ENCODE results near the gene FAM81B.

The FAM81B gene

DNA sequence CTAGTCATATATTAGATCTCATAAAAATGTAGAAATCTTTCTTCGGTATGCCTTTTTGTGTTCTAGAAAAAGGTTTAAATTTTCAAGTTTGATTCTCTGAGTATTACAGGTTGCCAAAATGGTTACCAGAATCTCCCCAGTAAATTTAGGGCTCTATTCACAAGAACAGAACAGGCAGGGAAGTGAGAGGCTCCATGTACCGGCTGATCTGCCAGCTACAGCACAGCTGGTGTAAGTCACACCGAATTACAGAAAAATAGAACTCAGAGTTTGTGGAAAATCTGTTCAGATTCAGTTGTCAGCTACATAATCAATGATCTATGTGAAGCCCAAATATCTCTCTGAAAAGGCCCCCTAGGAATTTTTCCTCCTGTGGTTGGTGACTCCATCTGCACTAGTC is 10.5 kb downstream of the FAM81B start:
- DNase-seq (ENCODE audit: insufficient read length, low spot score) (no peak), FAIRE-seq (no peak)
- TF ChIP-seq, protein P1, sequence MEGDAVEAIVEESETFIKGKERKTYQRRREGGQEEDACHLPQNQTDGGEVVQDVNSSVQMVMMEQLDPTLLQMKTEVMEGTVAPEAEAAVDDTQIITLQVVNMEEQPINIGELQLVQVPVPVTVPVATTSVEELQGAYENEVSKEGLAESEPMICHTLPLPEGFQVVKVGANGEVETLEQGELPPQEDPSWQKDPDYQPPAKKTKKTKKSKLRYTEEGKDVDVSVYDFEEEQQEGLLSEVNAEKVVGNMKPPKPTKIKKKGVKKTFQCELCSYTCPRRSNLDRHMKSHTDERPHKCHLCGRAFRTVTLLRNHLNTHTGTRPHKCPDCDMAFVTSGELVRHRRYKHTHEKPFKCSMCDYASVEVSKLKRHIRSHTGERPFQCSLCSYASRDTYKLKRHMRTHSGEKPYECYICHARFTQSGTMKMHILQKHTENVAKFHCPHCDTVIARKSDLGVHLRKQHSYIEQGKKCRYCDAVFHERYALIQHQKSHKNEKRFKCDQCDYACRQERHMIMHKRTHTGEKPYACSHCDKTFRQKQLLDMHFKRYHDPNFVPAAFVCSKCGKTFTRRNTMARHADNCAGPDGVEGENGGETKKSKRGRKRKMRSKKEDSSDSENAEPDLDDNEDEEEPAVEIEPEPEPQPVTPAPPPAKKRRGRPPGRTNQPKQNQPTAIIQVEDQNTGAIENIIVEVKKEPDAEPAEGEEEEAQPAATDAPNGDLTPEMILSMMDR (IDR thresholded peaks at IDR 0.05; ENCODE audit: insufficient read depth, missing control alignments) = no peak

DNA sequence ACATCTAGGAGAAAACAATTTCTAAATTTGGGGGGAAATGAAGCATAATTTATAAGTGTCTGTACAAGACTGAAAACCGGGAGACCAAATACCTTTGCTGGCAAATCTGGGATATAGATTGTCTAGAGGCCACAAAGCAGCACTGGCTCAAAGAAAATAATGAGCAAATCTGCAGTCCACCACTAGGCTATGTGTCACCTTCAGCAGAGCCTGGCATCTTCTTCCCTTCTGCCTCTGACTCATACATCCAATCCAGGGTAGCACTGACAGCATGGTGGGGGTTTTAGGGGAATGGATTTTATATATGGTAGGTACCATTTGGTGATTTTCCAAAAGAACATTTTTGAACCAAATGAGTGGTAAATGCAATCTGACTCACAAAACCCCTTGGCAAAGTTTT is 12.8 kb downstream of the FAM81B start:
- no peak for DNase-seq (ENCODE audit: insufficient read length, low spot score)

DNA sequence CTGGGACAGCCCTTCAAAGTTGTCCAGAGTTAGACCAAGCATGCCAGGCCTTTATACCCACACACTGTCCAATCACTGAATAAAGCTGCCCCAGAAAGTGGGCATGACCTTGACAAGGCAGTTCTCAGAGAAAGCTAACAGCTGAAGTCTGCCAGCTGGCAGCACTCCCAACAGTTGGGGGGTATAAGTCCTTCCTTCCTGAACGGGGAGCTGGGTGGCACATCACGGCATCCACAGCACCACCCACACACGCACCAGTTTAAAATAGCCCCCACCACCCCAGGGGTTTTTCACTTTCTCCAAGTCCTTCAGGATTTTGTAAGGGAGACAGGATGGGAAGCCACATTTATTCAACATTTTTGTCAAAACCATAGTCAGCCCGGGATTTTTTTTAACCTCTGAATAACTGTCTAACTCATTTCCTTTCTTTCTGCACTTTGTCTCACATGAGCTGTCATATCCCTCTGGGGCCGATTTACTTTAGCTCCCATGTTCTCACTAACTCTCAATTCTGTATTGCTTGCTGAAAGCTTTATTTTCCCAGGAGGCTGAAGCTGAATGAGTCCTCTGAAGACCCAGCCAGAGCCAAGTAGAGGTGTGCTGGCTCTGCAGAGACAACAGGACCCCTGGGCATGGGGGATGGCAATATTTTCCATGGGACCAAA is 15.4 kb downstream of the FAM81B start:
- FAIRE-seq (no peak), DNase-seq (ENCODE audit: insufficient read length, low spot score) (no peak)
- TF ChIP-seq, protein P1 (IDR thresholded peaks at IDR 0.05; ENCODE audit: insufficient read depth, missing control alignments) = no peak

More for the DNA sequence above, 12.8 kb downstream of the FAM81B start:
- FAIRE-seq = no peak
- TF ChIP-seq, protein P1 (IDR thresholded peaks at IDR 0.05; ENCODE audit: insufficient read depth, missing control alignments) = no peak

DNA sequence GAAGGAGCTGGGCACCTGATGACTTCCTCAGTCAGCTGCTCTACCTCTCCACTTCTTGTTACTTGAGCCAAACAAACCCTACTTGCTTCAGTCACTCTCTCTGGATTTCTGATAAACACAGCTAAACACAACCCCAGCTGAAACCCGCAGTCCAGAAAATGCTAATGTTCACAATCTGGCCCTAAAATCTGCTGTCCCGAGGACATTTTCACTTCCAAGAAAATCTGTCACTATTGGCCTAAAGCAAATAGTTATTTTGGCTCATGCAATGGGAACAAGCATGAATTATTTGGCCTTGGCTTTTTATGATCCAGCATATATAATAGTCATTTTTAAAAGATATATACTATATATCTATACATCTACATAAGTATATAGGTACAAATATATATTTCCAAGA is 19.1 kb downstream of the FAM81B start:
- TF ChIP-seq, protein P1 (IDR thresholded peaks at IDR 0.05; ENCODE audit: insufficient read depth, missing control alignments) = no peak
- FAIRE-seq (no peak), DNase-seq (ENCODE audit: insufficient read length, low spot score) (no peak)

DNA sequence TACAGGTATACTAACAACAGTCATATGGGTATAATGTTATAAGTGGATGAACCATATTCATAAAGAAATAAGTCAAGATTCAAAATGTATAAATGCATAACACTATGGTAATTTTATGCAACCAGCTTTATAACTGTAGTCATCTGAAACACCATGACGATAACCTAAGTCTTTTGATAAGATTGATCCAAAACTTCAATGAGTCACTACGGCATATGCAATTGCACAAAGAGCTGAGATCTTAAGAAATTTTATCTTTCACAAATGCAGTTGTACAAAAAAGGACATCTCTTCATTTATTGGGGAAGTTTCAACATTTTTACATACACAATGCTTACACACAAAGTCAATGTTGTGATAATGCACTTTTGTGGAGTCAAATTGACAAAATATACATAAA is 20.3 kb downstream of the FAM81B start:
- TF ChIP-seq, protein P1 (IDR thresholded peaks at IDR 0.05; ENCODE audit: insufficient read depth, missing control alignments) = no peak
- FAIRE-seq = peak; percentile 6

DNA sequence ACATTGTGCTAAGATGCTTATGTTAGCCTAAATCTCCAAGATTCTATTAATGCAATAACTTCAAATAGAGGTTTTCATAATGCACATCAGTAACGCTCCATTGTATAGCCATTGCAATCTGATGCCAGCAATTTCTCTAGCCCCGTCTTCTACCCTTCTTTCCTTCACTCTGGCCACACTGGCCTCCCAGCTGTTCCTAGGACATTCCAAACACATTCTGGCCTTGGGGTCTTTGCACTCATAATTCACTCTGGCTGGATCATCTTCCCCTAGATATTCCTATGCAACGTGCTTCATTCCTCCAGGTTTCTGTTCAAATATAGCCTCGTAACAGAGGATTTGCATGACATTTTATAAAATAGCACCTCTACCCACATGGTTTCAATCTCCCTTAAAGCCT is 23.3 kb downstream of the FAM81B start:
- TF ChIP-seq, protein P1 (IDR thresholded peaks at IDR 0.05; ENCODE audit: insufficient read depth, missing control alignments) = no peak
- DNase-seq (ENCODE audit: insufficient read length, low spot score) = no peak
- no peak for FAIRE-seq

More for the DNA sequence above, 20.3 kb downstream of the FAM81B start:
- DNase-seq (ENCODE audit: insufficient read length, low spot score) = no peak

DNA sequence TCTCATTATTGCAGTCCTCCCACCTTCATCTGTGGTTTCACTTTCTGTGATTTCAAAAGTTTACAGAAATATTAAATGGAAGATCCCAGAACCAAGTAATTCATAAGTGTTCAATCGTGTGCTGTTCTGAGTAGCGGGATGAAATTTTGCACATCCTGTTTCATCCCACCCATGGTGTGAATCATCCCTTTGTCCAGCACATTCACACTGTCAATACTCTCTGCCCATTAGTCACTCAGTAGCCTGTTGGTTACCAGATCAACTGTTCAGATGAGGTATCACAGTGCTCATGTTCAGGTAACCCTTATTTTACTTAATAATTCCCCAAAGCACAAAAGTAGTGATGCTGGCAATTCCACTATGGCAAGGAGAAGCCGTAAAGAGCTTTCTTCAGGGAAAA is 26.8 kb downstream of the FAM81B start:
- FAIRE-seq = no peak
- DNase-seq (ENCODE audit: insufficient read length, low spot score) = no peak
- TF ChIP-seq, protein P1 (IDR thresholded peaks at IDR 0.05; ENCODE audit: insufficient read depth, missing control alignments) = no peak
